ENCODE data around the gene ADORA2A.

The ADORA2A gene

GRCh38 chr22:24430431-24431308, 3.3 kb downstream of the ADORA2A start:
- Histone ChIP-seq H3K4me2 (ENCODE audit: low read length) (no peak overlapping the region), H4K91ac (ENCODE audit: low read depth, low read length) (no peak overlapping the region), H3K4ac (ENCODE audit: low read depth, low read length) (no peak overlapping the region), H4K8ac (ENCODE audit: low read depth, low read length) (no peak overlapping the region), H3K27ac (ENCODE audit: low read depth, low read length) (no peak overlapping the region), H3K79me2 (ENCODE audit: control insufficient read depth, insufficient read depth, low read length, poor library complexity) (no peaks in the 10 kb centered on the region), H3K9ac (ENCODE audit: low read length) (no peak overlapping the region), H3K27me3 (ENCODE audit: insufficient read depth, low read length) (no peaks in the 10 kb centered on the region), H2AK5ac (ENCODE audit: low read length) (no peak overlapping the region), H3K4me3 (ENCODE audit: low read depth, low read length) (no peak overlapping the region), H2BK5ac (ENCODE audit: low read depth, low read length, poor library complexity) (no peak overlapping the region), H3K18ac (ENCODE audit: low read length) (no peak overlapping the region), H4K12ac (ENCODE audit: low read depth, low read length) (no peak overlapping the region), H3K79me1 (ENCODE audit: low read length) (no peaks in the 10 kb centered on the region), H3K4me1 (ENCODE audit: control insufficient read depth in 1 of 2, insufficient read depth in 2 of 2, low read length in 2 of 2) (no peaks in the 10 kb centered on the region), H2BK12ac (ENCODE audit: low read length) (no peak overlapping the region), H3K36me3 (ENCODE audit: control insufficient read depth in 1 of 2, insufficient read depth in 2 of 2, low read length in 2 of 2) (no peaks in the 10 kb centered on the region), H2BK120ac (ENCODE audit: insufficient read depth, low read length, poor library complexity) (no peak overlapping the region), H2AFZ (ENCODE audit: insufficient read depth, low read length, poor library complexity) (no peak overlapping the region), H3K14ac (ENCODE audit: low read length) (no peak overlapping the region), H3K23ac (ENCODE audit: low read length) (no peak overlapping the region), H3K9me3 (ENCODE audit: insufficient read depth, low read depth, low read length) (no peaks in the 10 kb centered on the region)
- WGBS (ENCODE audit: extremely low coverage, insufficient coverage, insufficient read length) = no CpG with 5 or more reads among the region's 14 CpGs
- no peak for DNase-seq

GRCh38 chr22:24431309-24432034, 4.1 kb downstream of the ADORA2A start:
- Histone ChIP-seq H3K9ac (ENCODE audit: low read length) (no peak overlapping the region), H2AK5ac (ENCODE audit: low read length) (no peak overlapping the region), H2BK5ac (ENCODE audit: low read depth, low read length, poor library complexity) (no peak overlapping the region), H3K14ac (ENCODE audit: low read length) (no peak overlapping the region), H3K4ac (ENCODE audit: low read depth, low read length) (no peak overlapping the region), H4K8ac (ENCODE audit: low read depth, low read length) (no peak overlapping the region), H2BK12ac (ENCODE audit: low read length) (no peak overlapping the region), H3K4me1 (ENCODE audit: control insufficient read depth in 1 of 2, insufficient read depth in 2 of 2, low read length in 2 of 2) (no peaks in the 10 kb centered on the region), H3K23ac (ENCODE audit: low read length) (no peak overlapping the region), H3K79me2 (ENCODE audit: control insufficient read depth, insufficient read depth, low read length, poor library complexity) (no peaks in the 10 kb centered on the region), H3K9me3 (ENCODE audit: insufficient read depth, low read depth, low read length) (no peaks in the 10 kb centered on the region), H4K91ac (ENCODE audit: low read depth, low read length) (no peak overlapping the region), H3K36me3 (ENCODE audit: control insufficient read depth in 1 of 2, insufficient read depth in 2 of 2, low read length in 2 of 2) (no peaks in the 10 kb centered on the region), H3K27me3 (ENCODE audit: insufficient read depth, low read length) (no peaks in the 10 kb centered on the region), H4K12ac (ENCODE audit: low read depth, low read length) (no peak overlapping the region), H2AFZ (ENCODE audit: insufficient read depth, low read length, poor library complexity) (no peak overlapping the region), H3K79me1 (ENCODE audit: low read length) (no peaks in the 10 kb centered on the region), H2BK120ac (ENCODE audit: insufficient read depth, low read length, poor library complexity) (no peak overlapping the region), H3K4me3 (ENCODE audit: low read depth, low read length) (no peak overlapping the region), H3K27ac (ENCODE audit: low read depth, low read length) (no peak overlapping the region), H3K18ac (ENCODE audit: low read length) (no peak overlapping the region), H3K4me2 (ENCODE audit: low read length) (no peak overlapping the region)
- WGBS (ENCODE audit: extremely low coverage, insufficient coverage, insufficient read length) = no CpG with 5 or more reads among the region's 9 CpGs
- DNase-seq = no peak

- H2BK120ac ChIP-seq (ENCODE audit: insufficient read depth, low read length, poor library complexity) = no peak overlapping the region
- H3K27me3 ChIP-seq (ENCODE audit: insufficient read depth, low read length) = no peaks in the 10 kb centered on the region
- H3K79me2 ChIP-seq (ENCODE audit: control insufficient read depth, insufficient read depth, low read length, poor library complexity) = no peaks in the 10 kb centered on the region
- no peak overlapping the region for H3K14ac ChIP-seq (ENCODE audit: low read length)
- no peak overlapping the region for H3K4me3 ChIP-seq (ENCODE audit: low read depth, low read length)
- no peak overlapping the region for H3K18ac ChIP-seq (ENCODE audit: low read length)
- H3K9ac ChIP-seq (ENCODE audit: low read length) = no peak overlapping the region
- H3K4me1 ChIP-seq (ENCODE audit: control insufficient read depth in 1 of 2, insufficient read depth in 2 of 2, low read length in 2 of 2) = no peaks in the 10 kb centered on the region
- WGBS (ENCODE audit: extremely low coverage, insufficient coverage, insufficient read length) = no CpG with 5 or more reads among the region's 17 CpGs
- no peak overlapping the region for H2AK5ac ChIP-seq (ENCODE audit: low read length)
- H3K79me1 ChIP-seq (ENCODE audit: low read length) = no peaks in the 10 kb centered on the region
- H4K91ac ChIP-seq (ENCODE audit: low read depth, low read length) = no peak overlapping the region
- no peak overlapping the region for H4K12ac ChIP-seq (ENCODE audit: low read depth, low read length)
- H4K8ac ChIP-seq (ENCODE audit: low read depth, low read length) = no peak overlapping the region
- H2BK12ac ChIP-seq (ENCODE audit: low read length) = no peak overlapping the region
- H3K36me3 ChIP-seq (ENCODE audit: control insufficient read depth in 1 of 2, insufficient read depth in 2 of 2, low read length in 2 of 2) = no peaks in the 10 kb centered on the region
- H3K23ac ChIP-seq (ENCODE audit: low read length) = no peak overlapping the region
- DNase-seq = no peak
- no peak overlapping the region for H2BK5ac ChIP-seq (ENCODE audit: low read depth, low read length, poor library complexity)
- no peak overlapping the region for H3K27ac ChIP-seq (ENCODE audit: low read depth, low read length)
- H2AFZ ChIP-seq (ENCODE audit: insufficient read depth, low read length, poor library complexity) = no peak overlapping the region
- no peaks in the 10 kb centered on the region for H3K9me3 ChIP-seq (ENCODE audit: insufficient read depth, low read depth, low read length)
- no peak overlapping the region for H3K4ac ChIP-seq (ENCODE audit: low read depth, low read length)
- H3K4me2 ChIP-seq (ENCODE audit: low read length) = no peak overlapping the region
These were observed 4.9 kb downstream of the ADORA2A start for GRCh38 chr22:24432059-24432853.

- no peak overlapping the region for H4K12ac ChIP-seq (ENCODE audit: low read depth, low read length)
- no peak overlapping the region for H4K91ac ChIP-seq (ENCODE audit: low read depth, low read length)
- no peak overlapping the region for H3K14ac ChIP-seq (ENCODE audit: low read length)
- H3K9me3 ChIP-seq (ENCODE audit: insufficient read depth, low read depth, low read length) = no peaks in the 10 kb centered on the region
- no peak overlapping the region for H3K4me2 ChIP-seq (ENCODE audit: low read length)
- H2AK5ac ChIP-seq (ENCODE audit: low read length) = no peak overlapping the region
- no peak overlapping the region for H3K4me3 ChIP-seq (ENCODE audit: low read depth, low read length)
- H3K79me1 ChIP-seq (ENCODE audit: low read length) = no peaks in the 10 kb centered on the region
- no CpG with 5 or more reads among the region's 34 CpGs for WGBS (ENCODE audit: extremely low coverage, insufficient coverage, insufficient read length)
- no peak overlapping the region for H3K23ac ChIP-seq (ENCODE audit: low read length)
- H3K79me2 ChIP-seq (ENCODE audit: control insufficient read depth, insufficient read depth, low read length, poor library complexity) = no peaks in the 10 kb centered on the region
- no peaks in the 10 kb centered on the region for H3K36me3 ChIP-seq (ENCODE audit: control insufficient read depth in 1 of 2, insufficient read depth in 2 of 2, low read length in 2 of 2)
- H2BK12ac ChIP-seq (ENCODE audit: low read length) = no peak overlapping the region
- no peak overlapping the region for H3K9ac ChIP-seq (ENCODE audit: low read length)
- H2AFZ ChIP-seq (ENCODE audit: insufficient read depth, low read length, poor library complexity) = no peak overlapping the region
- no peak for DNase-seq
- no peak overlapping the region for H4K8ac ChIP-seq (ENCODE audit: low read depth, low read length)
- H3K27ac ChIP-seq (ENCODE audit: low read depth, low read length) = no peak overlapping the region
- H3K4ac ChIP-seq (ENCODE audit: low read depth, low read length) = no peak overlapping the region
- H3K18ac ChIP-seq (ENCODE audit: low read length) = no peak overlapping the region
- no peak overlapping the region for H2BK120ac ChIP-seq (ENCODE audit: insufficient read depth, low read length, poor library complexity)
- no peak overlapping the region for H2BK5ac ChIP-seq (ENCODE audit: low read depth, low read length, poor library complexity)
- no peaks in the 10 kb centered on the region for H3K27me3 ChIP-seq (ENCODE audit: insufficient read depth, low read length)
- no peaks in the 10 kb centered on the region for H3K4me1 ChIP-seq (ENCODE audit: control insufficient read depth in 1 of 2, insufficient read depth in 2 of 2, low read length in 2 of 2)
These were observed 5.8 kb downstream of the ADORA2A start for GRCh38 chr22:24433001-24433827.

All from trophoblast cell (in vitro differentiated cells and primary cell).